ENCODE measurements around the gene MNT. TPM values are rescaled to one million over a fixed set of nuclear protein-coding genes. Genes with fewer than 3 reads are reported as not detected.

MNT gene
- total and polyA plus RNA-seq, 9 of the 15 experiments (the other 6 are each of a cell fraction or from before 2014, with no cell fraction given): 0.18 to 23.8 (median 5.3) TPM

DNA sequence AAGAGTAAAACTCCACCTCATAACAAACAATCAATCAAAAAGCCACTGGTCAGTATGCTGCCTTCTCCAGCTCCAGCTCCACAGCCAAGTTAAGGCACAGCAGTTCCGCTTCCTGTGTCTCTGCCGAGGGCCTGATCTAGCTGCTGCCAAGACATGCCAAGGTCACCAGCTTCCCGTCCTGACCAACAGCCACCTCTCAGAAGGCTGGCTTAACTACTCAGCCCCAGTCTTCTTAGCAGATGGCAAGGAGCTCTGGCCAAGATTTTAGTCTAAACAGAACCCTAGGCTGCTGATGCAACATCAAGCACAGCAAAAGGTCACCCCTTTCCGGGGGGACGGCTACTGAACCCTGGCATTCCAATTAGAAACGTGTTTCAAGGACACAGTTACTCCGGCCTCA is 17.7 kb upstream of the MNT start:
- H3K4me3 ChIP-seq: no peak overlapping the region

DNA sequence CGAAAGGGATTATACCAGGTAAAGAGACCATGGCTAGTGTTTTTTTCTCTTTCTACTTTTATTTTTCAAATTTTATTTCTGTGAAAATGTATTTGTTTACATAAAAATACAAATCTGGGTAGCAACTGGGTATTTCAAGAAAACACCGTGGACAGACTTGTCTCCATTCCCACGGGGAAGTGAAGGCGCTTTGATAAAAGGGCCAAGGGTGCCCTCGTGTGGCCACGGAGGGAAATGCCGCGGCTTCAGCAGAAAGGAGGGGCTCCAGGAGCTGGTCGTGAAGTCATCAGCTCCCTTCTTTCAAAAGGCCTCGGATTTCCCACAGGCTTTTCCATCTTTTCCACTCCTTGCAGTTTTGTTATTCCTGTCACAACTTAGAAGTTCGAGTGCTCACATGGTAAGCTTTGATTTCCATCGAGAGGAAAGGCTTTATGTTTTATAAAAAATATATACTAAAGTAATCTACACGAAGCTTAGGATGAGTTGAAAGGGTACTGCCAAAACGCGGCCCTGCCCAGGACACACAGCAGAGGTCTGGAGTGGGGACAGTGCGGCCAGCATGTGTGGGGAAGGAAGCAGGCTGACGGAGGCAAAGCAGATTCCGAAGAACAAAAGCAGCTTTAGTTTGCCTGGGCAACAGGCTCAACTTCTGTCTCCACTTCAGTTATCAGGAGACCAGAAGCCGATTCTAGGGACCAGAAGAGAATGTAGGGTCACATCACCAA is 15.3 kb upstream of the MNT start:
- no peak overlapping the region for H3K9ac ChIP-seq (ENCODE audit: insufficient read depth in 1 of 2, low read depth in 2 of 2, low read length in 2 of 2)
- H3K9me3 ChIP-seq (replicated peaks; ENCODE audit: control insufficient read depth, insufficient read depth, low read depth, low read length): no peaks in the 10 kb centered on the region
- no peaks in the 10 kb centered on the region for H3K79me2 ChIP-seq (ENCODE audit: control insufficient read depth, insufficient read depth, low read length)
- in situ Hi-C loops (cut with MboI) (no loop called here), intact Hi-C loops (cut with micrococcal nuclease) (loop anchor here (1.0 kb wide), 1 partner anchor 34 kb away; no protein-coding TSS in a partner anchor)
- H3K4me1 ChIP-seq (replicated peaks in 1 of 2; ENCODE audit: control insufficient read depth in 2 of 2, insufficient read depth in 2 of 2, low read length in 2 of 2): no peaks in the 10 kb centered on the region; a peak in 1 of 5 replicates
- 28% methylated on average over 16 of the region's 19 CpGs for WGBS (ENCODE audit: insufficient coverage, low coverage, missing lambda C conversion rate)
- no peaks in the 10 kb centered on the region for H4K20me1 ChIP-seq (replicated peaks; ENCODE audit: control insufficient read depth, insufficient read depth, low read length)
- no peak overlapping the region for H3K27ac ChIP-seq (ENCODE audit: extremely low read depth, low read depth, low read length)
- H3K4me3 ChIP-seq: no peak overlapping the region
- no peaks in the 10 kb centered on the region for H3K27me3 ChIP-seq (ENCODE audit: control insufficient read depth in 2 of 2, insufficient read depth in 2 of 2, low read length in 2 of 2)
- CTCF ChIA-PET (ENCODE audit: low intra/inter-chr PET ratio): interaction anchor here (1.0 to 6.0 kb wide), 3 partner anchors 29 to 46 kb away, joined by 4 to 78 read pairs (median 7); no protein-coding TSS in a partner anchor
- H3K4me2 ChIP-seq (ENCODE audit: insufficient read depth, low read length): no peak overlapping the region
- FAIRE-seq (peak; percentile 94), DNase-seq (ENCODE audit: extremely low read depth in 1 of 4, low spot score in 3 of 4) (peak; percentile 69 to 85 (median 74)), ATAC-seq (peak; percentile 90)
- no peak overlapping the region for H2AFZ ChIP-seq (ENCODE audit: low read depth, low read length)
- no TSS peak for BruUV-seq (replicated peaks)
- POLR2A ChIA-PET: interaction anchor here (0.6 to 2.0 kb wide), 8 partner anchors 9 to 1269 kb away, joined by 3 to 31 read pairs (median 4); no protein-coding TSS in a partner anchor
- H3K36me3 ChIP-seq (ENCODE audit: control insufficient read depth, insufficient read depth, low read length): peaks cover 52% of the 10 kb centered on the region; the same call in 2 of the 3 replicates
- H3K9me1 ChIP-seq (ENCODE audit: control insufficient read depth, insufficient read depth, low read length): no peaks in the 10 kb centered on the region
- TF ChIP-seq ZZZ3 (IDR thresholded peaks at IDR 0.05) (no peak), HDAC6 (IDR thresholded peaks at IDR 0.05; ENCODE audit: low read depth, low read length) (no peak), SMAD2 (IDR thresholded peaks at IDR 0.05; ENCODE audit: low read depth, low read length) (no peak), CTBP1 (IDR thresholded peaks at IDR 0.05; ENCODE audit: borderline replicate concordance) (no peak), SOX6 (IDR thresholded peaks at IDR 0.05) (no peak), RAD21 (CRISPR knock-in tag; conservative IDR thresholded peaks at IDR 0.05 in 1 of 2, IDR thresholded peaks at IDR 0.05 in 1 of 2) (peak; percentile 83 to 86), NR2C1 (IDR thresholded peaks at IDR 0.05) (no peak), NR2C1 (tag; IDR thresholded peaks at IDR 0.05) (no peak)
- TF ChIP-seq, protein P1, sequence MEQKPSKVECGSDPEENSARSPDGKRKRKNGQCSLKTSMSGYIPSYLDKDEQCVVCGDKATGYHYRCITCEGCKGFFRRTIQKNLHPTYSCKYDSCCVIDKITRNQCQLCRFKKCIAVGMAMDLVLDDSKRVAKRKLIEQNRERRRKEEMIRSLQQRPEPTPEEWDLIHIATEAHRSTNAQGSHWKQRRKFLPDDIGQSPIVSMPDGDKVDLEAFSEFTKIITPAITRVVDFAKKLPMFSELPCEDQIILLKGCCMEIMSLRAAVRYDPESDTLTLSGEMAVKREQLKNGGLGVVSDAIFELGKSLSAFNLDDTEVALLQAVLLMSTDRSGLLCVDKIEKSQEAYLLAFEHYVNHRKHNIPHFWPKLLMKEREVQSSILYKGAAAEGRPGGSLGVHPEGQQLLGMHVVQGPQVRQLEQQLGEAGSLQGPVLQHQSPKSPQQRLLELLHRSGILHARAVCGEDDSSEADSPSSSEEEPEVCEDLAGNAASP (IDR thresholded peaks at IDR 0.05): no peak
- TF ChIP-seq, protein P2, sequence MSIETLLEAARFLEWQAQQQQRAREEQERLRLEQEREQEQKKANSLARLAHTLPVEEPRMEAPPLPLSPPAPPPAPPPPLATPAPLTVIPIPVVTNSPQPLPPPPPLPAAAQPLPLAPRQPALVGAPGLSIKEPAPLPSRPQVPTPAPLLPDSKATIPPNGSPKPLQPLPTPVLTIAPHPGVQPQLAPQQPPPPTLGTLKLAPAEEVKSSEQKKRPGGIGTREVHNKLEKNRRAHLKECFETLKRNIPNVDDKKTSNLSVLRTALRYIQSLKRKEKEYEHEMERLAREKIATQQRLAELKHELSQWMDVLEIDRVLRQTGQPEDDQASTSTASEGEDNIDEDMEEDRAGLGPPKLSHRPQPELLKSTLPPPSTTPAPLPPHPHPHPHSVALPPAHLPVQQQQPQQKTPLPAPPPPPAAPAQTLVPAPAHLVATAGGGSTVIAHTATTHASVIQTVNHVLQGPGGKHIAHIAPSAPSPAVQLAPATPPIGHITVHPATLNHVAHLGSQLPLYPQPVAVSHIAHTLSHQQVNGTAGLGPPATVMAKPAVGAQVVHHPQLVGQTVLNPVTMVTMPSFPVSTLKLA (conservative IDR thresholded peaks at IDR 0.05): 0 out of 4 replicates have a peak, but pooled peaks of 1 of the 2 experiments have one; percentile 26

More for the DNA sequence above, 17.7 kb upstream of the MNT start:
- POLR2A ChIA-PET: interaction anchor here (0.9 to 1.3 kb wide), 5 partner anchors 12 to 37 kb away, joined by 3 to 5 read pairs (median 3); no protein-coding TSS in a partner anchor
- no peaks in the 10 kb centered on the region for H3K79me2 ChIP-seq (ENCODE audit: control insufficient read depth, insufficient read depth, low read length)
- no peak overlapping the region for H2AFZ ChIP-seq (ENCODE audit: low read depth, low read length)
- no peaks in the 10 kb centered on the region; a peak in 1 of 5 replicates for H3K4me1 ChIP-seq (replicated peaks in 1 of 2; ENCODE audit: control insufficient read depth in 2 of 2, insufficient read depth in 2 of 2, low read length in 2 of 2)
- no peaks in the 10 kb centered on the region for H4K20me1 ChIP-seq (replicated peaks; ENCODE audit: control insufficient read depth, insufficient read depth, low read length)
- H3K27me3 ChIP-seq (ENCODE audit: control insufficient read depth in 2 of 2, insufficient read depth in 2 of 2, low read length in 2 of 2): no peaks in the 10 kb centered on the region
- CTCF ChIA-PET (ENCODE audit: low intra/inter-chr PET ratio): no interaction called here
- in situ Hi-C loops (cut with MboI): no loop called here
- ATAC-seq (no peak), DNase-seq (ENCODE audit: extremely low read depth in 1 of 4, low spot score in 3 of 4) (no peak), FAIRE-seq (no peak)
- no peak overlapping the region for H3K4me2 ChIP-seq (ENCODE audit: insufficient read depth, low read length)
- no TSS peak for BruUV-seq (replicated peaks)
- TF ChIP-seq RBM34 (IDR thresholded peaks at IDR 0.05; ENCODE audit: borderline replicate concordance, insufficient read depth, low read length): no peak
- intact Hi-C loops (cut with micrococcal nuclease): no loop called here
- H3K9me3 ChIP-seq (replicated peaks; ENCODE audit: control insufficient read depth, insufficient read depth, low read depth, low read length): no peaks in the 10 kb centered on the region
- 90% methylated on average over 6 of the region's 7 CpGs for WGBS (ENCODE audit: insufficient coverage, low coverage, missing lambda C conversion rate)
- no peaks in the 10 kb centered on the region for H3K9me1 ChIP-seq (ENCODE audit: control insufficient read depth, insufficient read depth, low read length)
- peaks cover 65% of the 10 kb centered on the region; the same call in 2 of the 3 replicates for H3K36me3 ChIP-seq (ENCODE audit: control insufficient read depth, insufficient read depth, low read length)
- H3K27ac ChIP-seq (ENCODE audit: extremely low read depth, low read depth, low read length): no peak overlapping the region
- no peak overlapping the region for H3K9ac ChIP-seq (ENCODE audit: insufficient read depth in 1 of 2, low read depth in 2 of 2, low read length in 2 of 2)

Data from K562 (cell line).